HG02870 (cell line): ENCODE data around the gene HS3ST1.

Experiments
- ATAC-seq: cut with Tn5 transposase; IDR thresholded peaks from one replicate; pipeline ENCODE4 v1.9.1; 2021; ENCODE audit warnings: mild to moderate bottlenecking, moderate library complexity; ENCODE audit not compliant: unreplicated experiment

The HS3ST1 gene

DNA sequence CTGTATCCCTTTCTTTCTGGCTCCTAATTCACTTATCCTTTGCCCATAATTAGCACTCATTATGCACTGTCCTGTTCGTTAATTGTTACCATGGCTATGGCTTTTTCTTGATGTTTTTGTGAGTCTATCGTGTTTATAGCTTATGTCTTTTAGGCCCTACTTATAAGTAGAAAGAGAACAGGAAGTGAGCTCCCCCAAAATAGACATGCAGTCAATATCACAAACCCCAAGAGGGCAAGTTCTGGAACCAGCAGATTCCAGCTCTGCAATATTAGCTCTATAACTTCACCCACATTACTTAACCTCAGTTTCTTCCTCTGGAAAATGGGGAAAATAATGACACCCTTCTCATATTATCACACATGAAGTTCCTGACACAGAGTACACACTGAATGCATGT, 7.4 kb upstream of the HS3ST1 start:
- ATAC-seq = no peak

DNA sequence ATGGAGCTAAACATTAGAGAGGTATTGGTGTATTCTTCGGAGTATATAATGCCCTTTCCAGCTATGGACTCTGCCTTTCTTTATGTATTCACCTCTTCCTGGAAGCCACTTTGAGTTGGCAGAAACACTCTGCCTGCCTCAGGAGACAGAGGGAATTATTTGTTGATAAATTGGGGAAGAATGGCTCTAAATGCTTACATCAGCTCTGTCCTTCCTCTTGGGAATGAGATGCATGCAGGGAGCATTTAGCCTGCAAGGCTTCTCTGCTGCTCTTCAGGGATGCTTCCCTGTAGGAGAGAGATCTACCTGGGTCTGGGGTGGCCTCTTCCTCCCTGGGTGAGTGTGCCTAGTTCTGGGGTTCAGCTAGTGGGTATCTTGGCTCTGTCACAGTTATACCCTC, 6.9 kb upstream of the HS3ST1 start:
- no peak for ATAC-seq

DNA sequence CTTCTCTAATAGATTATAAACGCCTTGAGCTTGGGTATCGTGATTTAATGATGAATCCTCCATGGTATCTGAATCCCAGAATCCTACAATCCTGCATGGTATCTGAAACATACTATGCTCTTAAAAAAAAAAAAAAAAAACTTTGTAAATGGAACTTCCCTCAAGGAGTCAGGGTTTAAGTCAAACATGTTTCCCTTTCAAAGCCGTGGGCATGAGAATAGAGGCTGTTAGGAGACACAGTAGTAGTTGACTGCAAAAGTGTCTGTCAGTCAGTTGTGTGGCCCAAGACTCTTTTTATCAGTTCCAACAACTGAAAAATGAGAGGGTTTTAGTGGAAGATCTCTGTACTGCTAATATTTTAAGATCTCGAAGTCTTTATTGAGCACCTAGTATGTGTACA, 2.4 kb upstream of the HS3ST1 start:
- ATAC-seq = no peak

DNA sequence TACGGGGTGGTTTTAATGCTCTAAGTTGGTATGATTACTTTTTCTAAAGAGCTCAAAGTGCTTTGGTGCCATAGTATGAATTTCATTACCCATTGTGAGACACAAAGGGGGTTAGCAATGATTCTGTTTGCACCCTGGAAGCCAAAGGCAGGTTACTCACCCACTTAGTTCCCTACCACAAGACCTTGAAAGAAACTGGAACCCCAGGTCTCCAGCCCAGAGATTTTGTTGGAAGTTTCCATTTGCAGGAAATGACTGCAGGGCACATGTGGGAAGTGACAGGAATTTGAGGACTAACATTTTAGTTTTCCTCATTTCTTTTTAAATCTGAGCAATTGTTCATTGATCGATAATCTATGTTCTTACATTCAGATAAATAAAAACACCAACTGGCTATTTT, 1.8 kb upstream of the HS3ST1 start:
- no peak for ATAC-seq

DNA sequence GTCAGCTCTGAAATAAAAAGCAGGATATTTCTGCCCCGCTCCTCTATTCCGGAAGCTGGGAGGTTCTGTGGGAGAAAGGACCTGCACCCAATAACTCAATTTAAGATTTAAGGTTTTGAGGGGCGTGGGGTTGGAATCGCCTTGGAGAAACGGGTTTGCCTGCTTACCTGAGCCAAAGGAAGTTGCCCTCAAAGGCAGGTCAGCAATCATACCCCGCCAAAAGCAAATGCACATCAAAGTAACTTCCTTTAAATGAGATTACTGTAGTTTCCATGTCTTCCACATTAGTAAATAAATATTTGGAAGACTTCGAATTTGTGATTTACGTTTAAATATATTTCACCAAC, 978 bp upstream of the HS3ST1 start:
- no peak for ATAC-seq

DNA sequence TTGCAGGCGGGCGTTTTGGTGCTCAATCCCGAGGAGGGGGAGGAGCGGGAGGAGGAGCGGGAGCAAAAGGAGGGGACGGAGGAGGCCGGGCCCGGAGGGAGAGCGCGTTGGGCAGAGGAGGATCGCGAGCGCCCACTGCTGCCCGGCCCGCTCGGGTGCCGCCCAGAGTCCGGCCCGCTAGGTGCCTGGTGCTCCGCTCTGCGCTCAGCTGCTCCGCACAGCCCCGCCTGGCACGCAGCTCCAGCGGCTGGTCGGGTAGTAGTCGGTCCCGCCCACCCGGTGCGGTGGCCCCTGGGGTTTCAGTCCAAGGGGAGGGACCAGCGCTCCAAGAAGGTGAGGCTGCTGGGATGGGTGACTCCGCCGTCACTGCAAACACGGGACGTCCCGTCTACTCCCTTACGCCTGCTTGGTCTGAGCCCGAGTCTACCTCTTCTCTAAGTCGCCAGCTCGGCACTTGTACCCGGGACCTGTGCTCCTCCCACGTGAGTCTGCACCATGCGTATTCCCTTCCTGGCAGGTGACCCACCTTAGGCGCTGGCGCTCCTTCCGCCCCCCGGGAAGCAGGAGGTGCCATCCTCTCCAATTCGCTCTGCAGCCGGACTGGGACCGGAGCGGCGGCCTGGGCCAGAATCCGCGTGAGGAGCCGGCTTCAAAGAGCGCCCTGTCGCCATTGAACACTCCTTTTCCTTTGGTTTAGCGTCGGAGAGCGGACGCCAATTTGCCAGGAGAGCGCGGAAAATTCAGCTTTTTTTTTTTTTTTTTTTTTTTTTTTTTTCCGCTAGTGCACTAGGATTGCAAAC, 405 bp upstream of the HS3ST1 start:
- peak; percentile 76 for ATAC-seq

DNA sequence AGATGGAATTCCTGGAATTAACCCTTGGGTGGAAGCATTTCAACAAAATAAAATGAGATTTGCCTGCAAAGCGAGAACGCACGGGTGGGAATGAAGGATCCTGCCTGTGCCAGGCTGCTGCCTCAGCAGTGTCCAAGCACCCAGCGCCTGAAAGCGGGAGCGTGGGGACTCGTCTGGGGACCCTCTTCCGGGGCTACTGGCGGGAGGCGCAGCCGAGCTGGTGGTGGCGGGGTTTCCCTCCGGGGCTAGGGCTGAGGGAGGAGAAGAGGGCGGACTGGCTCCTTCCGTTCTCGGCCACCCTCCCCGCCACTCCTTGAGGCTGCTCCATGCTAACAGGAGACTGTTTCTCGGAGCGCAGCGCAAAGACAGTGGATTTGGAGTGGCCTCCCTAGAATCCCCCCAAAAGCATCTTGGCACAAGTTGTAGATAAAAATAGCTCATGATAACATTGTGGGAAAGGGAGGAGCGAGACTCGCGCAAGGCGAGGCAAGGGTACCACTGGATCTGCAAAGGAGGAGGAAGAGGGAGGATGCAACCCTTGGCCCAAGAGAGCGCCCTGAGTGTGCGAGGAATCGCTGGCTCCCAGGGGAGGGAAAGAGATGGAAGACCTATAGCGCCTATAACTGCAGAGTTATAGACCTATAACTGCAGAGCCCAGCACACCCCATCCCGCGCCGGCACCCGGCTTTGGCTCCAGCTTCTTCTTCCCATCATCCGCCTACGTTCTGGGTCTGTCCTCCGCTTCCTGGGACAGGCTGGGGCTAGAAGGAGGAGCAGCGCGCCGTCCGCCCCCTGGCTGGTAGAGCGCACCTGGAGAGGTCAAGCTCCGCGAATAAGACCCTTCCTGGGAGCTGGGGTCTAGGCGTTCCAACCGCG, 1.3 kb downstream of the HS3ST1 start:
- no peak for ATAC-seq

DNA sequence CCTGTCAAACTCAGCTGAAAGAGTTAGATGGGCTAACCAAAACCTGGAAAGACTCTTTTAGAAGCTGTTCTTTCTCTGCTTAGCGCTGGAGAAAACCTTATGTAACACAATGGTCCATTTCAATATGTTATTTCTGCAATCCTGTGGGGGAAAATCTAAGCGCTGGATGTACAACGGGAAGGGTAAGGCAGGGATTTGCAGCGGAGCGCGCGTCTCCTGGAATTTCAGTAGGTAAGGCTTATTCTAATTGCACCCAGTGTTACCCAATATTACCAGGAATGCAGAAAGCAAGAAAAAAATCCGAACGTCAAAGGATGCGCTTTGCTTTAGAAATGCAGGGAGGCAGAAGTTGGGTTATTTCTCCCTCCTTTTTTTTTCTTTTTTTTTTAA, 2.0 kb downstream of the HS3ST1 start:
- ATAC-seq = no peak

DNA sequence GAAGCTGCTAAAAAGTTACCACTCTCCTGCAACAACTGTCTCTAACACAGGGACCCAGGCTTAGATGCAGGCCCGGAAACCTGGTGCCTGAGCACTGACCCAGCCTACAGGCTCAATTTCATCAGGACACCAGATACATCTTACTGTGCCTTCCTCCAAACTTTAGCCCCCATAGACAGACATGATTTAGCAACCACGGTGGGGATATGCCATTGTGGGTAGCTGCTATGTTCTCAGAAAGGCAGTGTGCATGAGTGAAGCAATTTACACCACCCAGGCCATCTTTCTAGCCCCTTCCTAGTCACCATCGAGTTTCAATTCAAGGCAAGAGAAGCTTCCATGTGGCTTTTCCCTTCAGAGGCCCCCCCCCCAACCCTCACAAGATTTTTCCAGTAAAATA, 2.7 kb downstream of the HS3ST1 start:
- no peak for ATAC-seq

DNA sequence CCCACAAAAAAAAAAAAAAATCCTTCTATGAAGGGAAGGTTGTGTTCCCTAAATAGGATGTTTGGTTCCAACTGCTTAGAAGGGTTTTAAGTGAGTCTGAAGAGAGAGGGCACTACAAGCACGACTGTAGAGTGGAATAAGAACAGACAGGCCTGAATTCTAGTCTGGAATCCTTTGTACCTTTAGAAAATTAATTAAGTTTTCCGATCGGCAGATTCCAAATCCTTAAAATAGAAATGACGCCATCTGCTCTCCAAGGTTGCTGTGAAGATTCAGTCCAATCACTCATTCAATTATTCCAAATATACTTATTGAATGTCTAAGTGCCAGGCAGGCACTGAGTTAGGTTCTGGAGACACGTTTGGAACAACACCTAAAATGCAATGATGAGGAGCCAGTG, 3.8 kb downstream of the HS3ST1 start:
- ATAC-seq = no peak

DNA sequence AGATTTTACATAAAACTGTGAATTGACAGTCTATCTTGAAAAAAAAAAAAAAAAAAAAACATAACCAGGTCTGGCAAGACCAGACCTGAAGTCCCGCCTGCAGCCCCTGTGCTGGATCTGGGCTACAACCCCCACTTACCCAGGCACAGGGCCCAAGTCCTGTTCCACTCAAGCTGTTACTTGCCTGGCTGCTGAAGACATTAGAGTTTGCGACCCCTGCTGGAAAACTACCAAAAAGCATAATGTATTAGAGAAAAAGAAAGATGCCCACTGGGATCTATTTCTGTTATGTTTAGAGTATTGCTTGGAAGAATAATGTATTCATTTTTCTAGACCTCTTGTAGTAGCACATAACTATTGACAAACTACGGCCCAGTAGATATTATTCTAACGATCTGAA, 4.7 kb downstream of the HS3ST1 start:
- ATAC-seq = peak; percentile 28

DNA sequence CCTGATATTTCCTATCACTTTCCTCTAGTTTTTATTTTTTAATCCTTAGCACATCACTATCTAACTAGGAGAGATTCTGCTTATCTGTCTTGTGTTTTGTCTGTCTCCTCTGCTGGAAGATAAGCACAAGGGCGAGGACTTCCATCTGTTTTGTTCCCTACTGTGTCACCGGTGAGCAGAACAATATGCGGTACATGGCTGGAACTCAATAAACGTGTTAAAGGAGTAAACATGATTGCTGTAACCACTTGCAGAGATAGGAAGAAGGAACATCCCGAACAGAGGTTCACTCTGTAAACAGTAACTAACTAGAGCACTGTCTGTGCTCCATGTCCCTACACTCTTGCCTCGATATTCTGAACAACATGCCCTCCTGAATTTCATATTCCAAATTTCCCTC, 5.2 kb downstream of the HS3ST1 start:
- ATAC-seq = no peak

DNA sequence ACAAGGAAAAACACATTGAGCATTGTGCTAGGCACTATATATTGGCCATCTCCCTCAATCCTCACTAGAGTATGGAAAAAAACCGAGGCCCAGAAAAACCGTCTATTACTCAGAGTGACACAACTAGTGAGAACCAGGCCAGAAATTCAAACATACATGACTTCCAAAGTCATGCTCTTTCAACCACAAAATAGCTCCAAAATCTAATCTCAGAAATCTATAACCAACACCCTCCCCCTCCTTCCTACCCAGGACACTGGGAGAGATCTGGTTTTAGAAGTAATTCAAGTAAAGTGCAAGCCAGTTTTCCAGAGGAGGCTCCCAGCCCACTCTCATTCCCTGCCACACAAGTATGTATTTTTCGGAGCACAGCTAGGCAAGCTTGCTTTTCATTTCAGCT, 7.6 kb downstream of the HS3ST1 start:
- no peak for ATAC-seq

DNA sequence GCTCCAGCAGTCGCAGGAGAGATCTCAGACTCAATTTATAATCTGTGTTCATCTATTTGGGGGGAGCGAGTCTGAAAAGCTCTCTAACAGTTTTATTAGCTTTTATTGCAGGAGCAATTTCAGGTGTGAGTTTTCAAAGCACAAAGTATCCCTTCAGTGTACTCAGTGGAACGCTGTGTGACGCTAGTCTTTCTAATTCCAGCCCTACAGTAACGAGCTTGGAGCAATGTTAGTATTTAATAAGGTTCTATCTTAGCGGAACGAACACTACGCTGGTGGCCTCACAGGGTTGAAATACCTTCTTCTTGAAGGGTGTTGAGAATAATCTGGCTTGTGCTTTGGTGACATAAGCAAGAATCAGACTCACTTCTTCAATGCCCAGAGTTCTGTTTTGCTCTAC, 8.4 kb downstream of the HS3ST1 start:
- no peak for ATAC-seq

DNA sequence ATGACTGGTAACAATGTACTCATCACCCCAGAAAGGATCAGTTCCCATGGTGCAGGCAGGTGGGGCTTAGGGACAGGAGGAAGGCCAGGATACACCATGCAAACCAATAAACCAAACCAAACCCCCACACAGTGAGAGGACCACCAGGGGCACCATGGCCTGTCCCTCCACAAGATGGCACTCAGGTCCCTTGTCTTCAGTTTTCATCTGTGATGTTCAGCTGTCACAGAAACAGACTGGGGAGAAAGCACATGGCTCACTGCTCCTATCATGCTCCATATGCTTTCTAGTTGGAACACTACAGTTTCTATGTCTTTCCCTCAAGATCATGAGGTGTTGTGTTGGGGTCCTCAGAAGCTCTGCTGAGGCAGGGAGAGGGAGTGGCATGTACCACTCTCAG, 10.1 kb downstream of the HS3ST1 start:
- ATAC-seq = no peak

DNA sequence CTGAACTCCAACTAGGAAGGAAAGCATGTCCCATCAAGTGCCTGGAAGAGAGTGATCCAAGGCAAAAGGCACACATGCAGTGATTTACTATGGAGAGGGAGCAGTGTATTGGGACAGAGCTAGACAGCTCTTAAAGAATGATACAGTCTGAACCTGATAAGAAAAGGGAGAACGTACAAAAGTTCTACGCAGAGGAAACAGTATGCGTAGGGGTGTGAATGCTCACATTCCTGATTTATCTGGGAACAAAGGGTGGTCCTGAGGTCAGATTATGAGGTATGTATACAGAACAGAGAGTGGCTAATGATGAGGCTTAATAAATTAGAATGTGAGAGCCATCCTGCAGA, 12.0 kb downstream of the HS3ST1 start:
- ATAC-seq = no peak

DNA sequence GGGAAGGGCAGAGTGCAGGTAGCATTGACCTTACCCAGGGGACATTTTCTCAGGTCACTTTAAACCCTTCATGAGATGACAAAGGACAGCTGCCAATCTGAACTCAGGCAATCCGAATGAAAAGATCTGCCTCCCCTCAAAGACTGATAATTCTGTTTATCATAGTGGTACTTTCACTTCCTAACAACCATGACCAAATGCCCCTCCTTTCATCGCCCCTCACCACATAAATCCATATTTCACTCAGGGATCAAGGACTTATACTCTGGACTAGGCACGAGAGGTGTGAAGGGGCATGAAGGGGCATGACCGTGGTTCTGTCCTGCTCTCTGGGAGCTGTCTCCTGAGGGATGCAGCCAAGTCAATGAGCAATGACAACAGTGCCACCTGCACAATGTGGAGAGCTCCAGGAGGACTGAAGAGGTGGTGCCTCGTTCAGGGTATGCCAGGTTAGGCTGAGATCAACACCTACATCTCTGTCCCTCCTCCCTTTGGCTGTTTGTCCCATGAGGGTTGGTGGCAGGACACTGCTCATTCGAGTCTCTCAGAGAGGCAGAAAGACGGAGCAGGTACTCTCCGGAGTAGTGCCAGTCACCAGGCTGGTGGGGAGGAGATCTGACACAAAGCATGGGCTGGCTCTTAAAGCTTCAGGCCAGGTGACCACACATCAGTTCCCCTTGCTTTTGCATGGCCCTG, 12.5 kb downstream of the HS3ST1 start:
- ATAC-seq = peak; percentile 36

DNA sequence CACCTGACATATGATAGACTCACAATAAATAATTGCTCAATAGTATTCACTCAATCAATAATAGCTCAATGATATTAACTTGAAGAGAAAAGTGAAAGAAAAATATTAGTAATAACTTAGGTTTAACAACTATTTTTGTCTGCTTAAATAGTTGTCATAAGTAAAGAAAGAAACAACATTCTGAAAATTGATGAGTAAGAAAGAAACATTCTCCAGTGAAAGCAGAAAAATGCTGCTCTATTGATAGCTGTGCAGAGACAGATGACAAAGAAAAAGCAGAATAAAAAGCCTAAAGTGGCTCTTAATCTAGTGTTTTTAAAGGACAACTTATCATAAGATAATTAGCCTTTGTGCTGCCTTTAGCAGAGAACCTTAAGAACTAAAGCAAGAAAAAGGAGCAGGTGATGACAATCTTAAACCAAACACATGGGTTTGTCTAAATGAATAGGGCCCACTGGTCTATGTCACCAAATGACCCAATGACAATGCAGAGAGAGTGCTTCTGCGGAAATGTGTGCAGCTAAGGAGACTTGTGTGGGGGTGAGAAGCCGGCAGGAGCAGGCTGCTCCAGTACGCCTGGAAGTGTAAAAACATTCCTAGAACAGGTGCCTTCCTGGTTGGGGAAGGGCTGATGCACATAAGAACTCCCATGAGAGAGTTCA, 13.2 kb downstream of the HS3ST1 start:
- ATAC-seq = peak; percentile 81

DNA sequence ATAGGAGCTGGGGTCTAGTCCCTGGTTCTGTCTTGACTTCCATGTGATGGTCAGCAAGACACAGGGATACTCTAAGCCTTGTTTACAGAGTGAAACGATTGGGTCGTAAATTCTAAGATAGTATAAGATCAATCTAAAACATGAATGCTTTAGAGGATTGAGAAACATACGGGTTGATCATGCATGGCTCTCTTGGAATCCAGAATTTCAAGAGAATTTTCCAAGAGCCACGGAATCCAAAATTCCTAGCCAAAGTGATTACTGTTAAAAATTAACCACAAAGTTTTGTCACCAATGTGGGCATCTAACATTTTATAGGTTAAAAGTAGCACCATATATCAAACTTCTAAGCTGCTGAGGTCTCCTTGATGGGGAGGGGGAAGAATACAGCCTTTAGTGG, 16.5 kb downstream of the HS3ST1 start:
- no peak for ATAC-seq

DNA sequence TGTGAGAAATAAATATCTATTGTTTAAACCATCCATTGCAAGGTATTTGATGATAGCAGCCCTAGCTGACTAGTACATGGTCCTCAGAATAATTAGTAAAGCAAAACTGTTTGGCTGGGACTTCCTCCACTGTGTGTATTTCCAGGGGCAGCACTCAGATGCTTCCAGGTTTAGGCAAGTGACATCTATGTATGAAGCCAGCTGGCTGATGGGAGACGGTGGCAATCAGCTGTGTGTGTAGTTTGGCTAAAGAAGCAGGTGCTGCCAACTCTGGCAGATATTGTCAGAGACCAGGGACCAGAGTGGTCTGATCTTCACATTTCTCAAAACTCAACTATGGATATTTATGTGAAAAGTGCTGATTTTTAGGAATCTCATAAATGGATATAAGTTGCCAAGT, 19.1 kb downstream of the HS3ST1 start:
- ATAC-seq = no peak

DNA sequence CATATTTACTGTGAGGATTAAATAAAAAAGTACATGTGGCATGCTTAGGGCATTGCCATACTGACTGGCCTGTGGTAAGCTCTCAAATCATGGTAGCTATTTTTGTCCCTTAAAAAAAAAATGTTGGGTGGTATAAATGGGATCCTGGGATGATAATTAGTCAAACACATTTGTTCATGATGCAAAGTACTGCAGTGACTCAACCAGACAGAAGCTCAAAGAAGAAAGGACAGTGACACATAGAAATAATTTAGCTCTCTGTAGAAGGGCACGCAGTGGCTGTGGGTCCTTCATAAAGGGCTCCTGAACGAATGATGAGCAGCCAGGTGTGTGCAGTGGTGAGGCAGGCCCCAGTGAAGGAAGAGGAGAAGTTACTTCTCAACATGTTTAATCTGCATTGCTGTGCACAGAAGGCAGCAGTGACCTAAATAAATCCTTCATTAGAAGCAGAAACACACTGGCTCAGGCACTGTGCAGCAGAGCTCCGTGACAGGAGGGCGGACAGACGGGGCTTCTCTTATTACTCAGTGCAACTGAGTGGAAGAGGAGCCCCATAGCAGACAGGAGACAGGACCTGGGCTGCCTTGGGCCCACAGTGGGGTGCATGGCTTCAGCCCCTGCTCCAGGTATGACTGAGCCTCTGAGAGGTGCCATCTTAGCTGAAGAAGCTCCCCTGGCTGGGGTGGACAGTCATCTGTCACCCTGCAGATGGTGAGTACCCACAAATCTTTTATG, 20.3 kb downstream of the HS3ST1 start:
- ATAC-seq = no peak
